ENCODE results near the gene TMEM170A. TPM values are rescaled to one million over a fixed set of nuclear protein-coding genes. Genes with fewer than 3 reads are reported as not detected.

Gene TMEM170A
- total RNA-seq, 1 experiment from 2014 or later = 10.1 TPM

DNA sequence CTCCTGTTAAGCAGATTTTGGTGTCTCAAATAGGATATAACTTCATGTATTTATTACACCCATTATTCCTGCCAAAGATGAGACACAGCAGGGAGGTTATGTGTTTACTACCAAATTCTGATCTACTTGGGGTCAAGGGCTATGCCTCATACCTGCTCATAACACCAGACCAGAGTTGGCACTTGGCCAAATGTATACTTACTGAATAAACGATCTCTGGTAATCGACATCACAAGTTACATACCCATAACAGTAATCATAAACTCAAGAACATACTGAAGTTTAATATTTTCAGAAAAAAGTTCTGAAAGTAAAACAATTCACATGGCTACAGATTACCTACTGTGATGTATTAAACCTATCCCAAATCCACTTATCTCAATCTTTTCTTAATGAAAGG lies 2.9 kb downstream of the TMEM170A start:
- TF ChIP-seq EZH2phosphoT487 (IDR thresholded peaks at IDR 0.05; ENCODE audit: borderline replicate concordance, low read length) (no peak), EZH2 (IDR thresholded peaks at IDR 0.05; ENCODE audit: low read length, unreplicated experiment) (no peak)
- TF ChIP-seq, protein P1, sequence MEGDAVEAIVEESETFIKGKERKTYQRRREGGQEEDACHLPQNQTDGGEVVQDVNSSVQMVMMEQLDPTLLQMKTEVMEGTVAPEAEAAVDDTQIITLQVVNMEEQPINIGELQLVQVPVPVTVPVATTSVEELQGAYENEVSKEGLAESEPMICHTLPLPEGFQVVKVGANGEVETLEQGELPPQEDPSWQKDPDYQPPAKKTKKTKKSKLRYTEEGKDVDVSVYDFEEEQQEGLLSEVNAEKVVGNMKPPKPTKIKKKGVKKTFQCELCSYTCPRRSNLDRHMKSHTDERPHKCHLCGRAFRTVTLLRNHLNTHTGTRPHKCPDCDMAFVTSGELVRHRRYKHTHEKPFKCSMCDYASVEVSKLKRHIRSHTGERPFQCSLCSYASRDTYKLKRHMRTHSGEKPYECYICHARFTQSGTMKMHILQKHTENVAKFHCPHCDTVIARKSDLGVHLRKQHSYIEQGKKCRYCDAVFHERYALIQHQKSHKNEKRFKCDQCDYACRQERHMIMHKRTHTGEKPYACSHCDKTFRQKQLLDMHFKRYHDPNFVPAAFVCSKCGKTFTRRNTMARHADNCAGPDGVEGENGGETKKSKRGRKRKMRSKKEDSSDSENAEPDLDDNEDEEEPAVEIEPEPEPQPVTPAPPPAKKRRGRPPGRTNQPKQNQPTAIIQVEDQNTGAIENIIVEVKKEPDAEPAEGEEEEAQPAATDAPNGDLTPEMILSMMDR (conservative IDR thresholded peaks at IDR 0.05; ENCODE audit: low read depth, low read length) = no peak
- H3K4me2 ChIP-seq (ENCODE audit: low read length) = peak overlapping the region; percentile 79; the same call in 1 of the 2 replicates
- no peaks in the 10 kb centered on the region for H3K9me3 ChIP-seq (ENCODE audit: low read length)
- H3K27ac ChIP-seq (ENCODE audit: low read length) = no peak overlapping the region
- H3K27me3 ChIP-seq (ENCODE audit: low read length) = no peaks in the 10 kb centered on the region
- BruUV-seq (replicated peaks) = no TSS peak
- H3K9me2 ChIP-seq (replicated peaks; ENCODE audit: low read length) = no peaks in the 10 kb centered on the region
- DNase-seq (no peak), ATAC-seq (no peak)
- peaks cover 17% of the 10 kb centered on the region; the same call in 1 of the 2 replicates for H3K4me1 ChIP-seq (ENCODE audit: insufficient read depth, low read length)
- H4K20me1 ChIP-seq (ENCODE audit: low read length) = peaks cover 13% of the 10 kb centered on the region
- H2AFZ ChIP-seq (ENCODE audit: low read length) = no peak overlapping the region
- no peaks in the 10 kb centered on the region for H3F3A ChIP-seq (ENCODE audit: low read length, unreplicated experiment)
- no peak overlapping the region for H3K9ac ChIP-seq (ENCODE audit: low read length)
- no peaks in the 10 kb centered on the region; the same call in 1 of the 2 replicates for H3K36me3 ChIP-seq (ENCODE audit: low read depth, low read length)
- ChIA-PET CTCF (no interaction called here), POLR2A (ENCODE audit: unreplicated experiment) (no interaction called here)
- intact Hi-C loops (cut with micrococcal nuclease) = loop anchor here (5.0 kb wide), 1 partner anchor 161 kb away; the partner anchor contains the start of gene ADAT1
- peaks cover 77% of the 10 kb centered on the region for H3K79me2 ChIP-seq (ENCODE audit: low read length)
- H3K4me3 ChIP-seq (ENCODE audit: low read length) = no peak overlapping the region

DNA sequence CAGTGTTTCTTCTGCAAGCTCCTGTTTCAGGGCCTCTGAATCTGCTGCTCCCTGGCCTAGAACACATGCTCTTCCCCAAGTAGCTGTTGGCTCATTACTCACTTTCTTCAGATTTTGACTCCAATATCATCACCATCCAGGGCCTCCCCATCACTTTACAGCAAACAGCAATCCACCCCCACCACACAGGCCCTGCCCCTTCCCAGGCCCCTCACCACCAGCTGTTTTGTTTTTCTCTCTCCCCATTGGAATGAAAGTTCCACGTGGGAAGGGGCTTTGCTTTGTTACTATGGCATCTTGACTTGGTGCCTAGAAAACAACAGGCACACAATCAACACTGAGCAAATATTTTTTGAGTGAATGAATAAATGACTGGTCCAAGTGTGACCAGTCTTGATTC lies 4.0 kb downstream of the TMEM170A start:
- Histone ChIP-seq H3K9me3 (ENCODE audit: low read length) (no peaks in the 10 kb centered on the region), H3K27me3 (ENCODE audit: low read length) (no peaks in the 10 kb centered on the region), H3K4me2 (ENCODE audit: low read length) (no peak overlapping the region), H3K27ac (ENCODE audit: low read length) (no peak overlapping the region), H3K79me2 (ENCODE audit: low read length) (peaks cover 87% of the 10 kb centered on the region), H3K4me1 (ENCODE audit: insufficient read depth, low read length) (peaks cover 17% of the 10 kb centered on the region; the same call in 1 of the 2 replicates), H2AFZ (ENCODE audit: low read length) (no peak overlapping the region), H3F3A (ENCODE audit: low read length, unreplicated experiment) (no peaks in the 10 kb centered on the region), H3K36me3 (ENCODE audit: low read depth, low read length) (no peaks in the 10 kb centered on the region; the same call in 1 of the 2 replicates), H3K9ac (ENCODE audit: low read length) (no peak overlapping the region), H4K20me1 (ENCODE audit: low read length) (peaks cover 13% of the 10 kb centered on the region), H3K4me3 (ENCODE audit: low read length) (no peak overlapping the region), H3K9me2 (replicated peaks; ENCODE audit: low read length) (no peaks in the 10 kb centered on the region)
- intact Hi-C loops (cut with micrococcal nuclease) = loop anchor here (5.0 kb wide), 1 partner anchor 162 kb away; the partner anchor contains the start of gene ADAT1
- DNase-seq = no peak
- ChIA-PET CTCF (no interaction called here), POLR2A (ENCODE audit: unreplicated experiment) (no interaction called here)
- TF ChIP-seq EZH2 (IDR thresholded peaks at IDR 0.05; ENCODE audit: low read length, unreplicated experiment) (no peak), EZH2phosphoT487 (IDR thresholded peaks at IDR 0.05; ENCODE audit: borderline replicate concordance, low read length) (no peak)
- TF ChIP-seq, protein P1 (conservative IDR thresholded peaks at IDR 0.05; ENCODE audit: low read depth, low read length) = no peak
- ATAC-seq = no peak
- no TSS peak for BruUV-seq (replicated peaks)

DNA sequence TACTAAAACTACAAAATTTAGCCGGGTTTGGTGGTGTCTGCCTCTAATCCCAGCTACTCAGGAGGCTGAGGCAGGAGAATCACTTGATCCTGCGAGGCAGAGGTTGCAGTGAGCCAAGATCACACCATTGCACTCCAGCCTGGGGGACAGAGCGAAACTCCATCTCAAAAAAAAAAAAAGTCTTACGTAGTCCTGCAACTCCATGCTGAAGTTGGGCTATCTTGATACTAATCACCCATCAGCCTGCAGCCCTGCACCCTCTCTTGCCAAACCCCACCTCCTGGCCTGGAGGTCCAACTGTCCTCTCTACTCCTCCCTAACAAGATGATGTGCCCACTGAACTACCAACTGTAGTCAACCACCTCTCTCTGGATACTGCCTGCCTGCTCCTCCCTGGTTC lies 4.8 kb downstream of the TMEM170A start:
- no peak overlapping the region for H3K4me3 ChIP-seq (ENCODE audit: low read length)
- CTCF ChIA-PET = no interaction called here
- DNase-seq (no peak), ATAC-seq (no peak)
- H3F3A ChIP-seq (ENCODE audit: low read length, unreplicated experiment) = no peaks in the 10 kb centered on the region
- peaks cover 17% of the 10 kb centered on the region; the same call in 1 of the 2 replicates for H3K4me1 ChIP-seq (ENCODE audit: insufficient read depth, low read length)
- H4K20me1 ChIP-seq (ENCODE audit: low read length) = peaks cover 13% of the 10 kb centered on the region
- peaks cover 95% of the 10 kb centered on the region for H3K79me2 ChIP-seq (ENCODE audit: low read length)
- POLR2A ChIA-PET (ENCODE audit: unreplicated experiment) = no interaction called here
- H3K27ac ChIP-seq (ENCODE audit: low read length) = no peak overlapping the region
- TF ChIP-seq EZH2 (IDR thresholded peaks at IDR 0.05; ENCODE audit: low read length, unreplicated experiment) = no peak
- TF ChIP-seq, protein P1 (conservative IDR thresholded peaks at IDR 0.05; ENCODE audit: low read depth, low read length) = no peak
- no peak for TF ChIP-seq EZH2phosphoT487 (IDR thresholded peaks at IDR 0.05; ENCODE audit: borderline replicate concordance, low read length)
- H2AFZ ChIP-seq (ENCODE audit: low read length) = no peak overlapping the region
- H3K9me2 ChIP-seq (replicated peaks; ENCODE audit: low read length) = no peaks in the 10 kb centered on the region
- no peaks in the 10 kb centered on the region; the same call in 1 of the 2 replicates for H3K36me3 ChIP-seq (ENCODE audit: low read depth, low read length)
- intact Hi-C loops (cut with micrococcal nuclease) = loop anchor here (5.0 kb wide), 1 partner anchor 163 kb away; the partner anchor contains the start of gene ADAT1
- no TSS peak for BruUV-seq (replicated peaks)
- no peaks in the 10 kb centered on the region for H3K27me3 ChIP-seq (ENCODE audit: low read length)
- H3K4me2 ChIP-seq (ENCODE audit: low read length) = no peak overlapping the region
- no peak overlapping the region for H3K9ac ChIP-seq (ENCODE audit: low read length)
- no peaks in the 10 kb centered on the region for H3K9me3 ChIP-seq (ENCODE audit: low read length)

Data from PC-3 (cell line).